CD4-positive, alpha-beta T cell treated with Interleukin-4 for 4 hours (primary cell): ENCODE results near the gene PELI1.
"Not testable (repeated sequence)": the region's sequence is repeated elsewhere in the genome, so short reads cannot be mapped to it uniquely, and the experiment has no call there.

ENCODE experiments used
- DNase-seq: peaks from one replicate; pipeline ENCODE4 v3.0.0-alpha.2; 2020

The PELI1 gene

GRCh38 chr2:64120008-64120407 lies 24.2 kb downstream of the PELI1 start:
- DNase-seq, result no peak

DNA sequence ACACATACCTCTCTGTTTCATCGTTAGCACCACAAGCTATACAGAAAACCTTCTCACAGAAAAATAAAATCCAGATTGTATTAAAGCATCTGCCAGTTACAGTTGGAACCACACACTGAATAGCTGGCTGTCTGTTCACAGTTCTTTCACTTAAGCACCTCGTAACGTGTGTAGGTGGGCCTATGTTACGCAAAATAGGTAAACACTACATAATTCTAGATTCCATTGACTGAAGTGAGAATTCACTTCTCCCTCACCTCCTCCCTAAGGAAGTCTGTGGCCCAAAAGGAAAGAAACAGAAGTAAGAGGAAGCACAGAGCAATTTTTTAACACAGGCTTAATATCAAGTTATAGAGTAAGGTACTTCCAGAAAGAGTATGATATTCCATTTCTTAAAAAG lies 24.9 kb downstream of the PELI1 start:
- DNase-seq, result no peak

GRCh38 chr2:64115808-64116598 lies 28.2 kb downstream of the PELI1 start:
- DNase-seq, result no peak

GRCh38 chr2:64114912-64115277 lies 29.3 kb downstream of the PELI1 start:
- DNase-seq, result no peak

- peak; percentile 70 for DNase-seq
Measured at GRCh38 chr2:64114063-64114911, 29.9 kb downstream of the PELI1 start.

DNA sequence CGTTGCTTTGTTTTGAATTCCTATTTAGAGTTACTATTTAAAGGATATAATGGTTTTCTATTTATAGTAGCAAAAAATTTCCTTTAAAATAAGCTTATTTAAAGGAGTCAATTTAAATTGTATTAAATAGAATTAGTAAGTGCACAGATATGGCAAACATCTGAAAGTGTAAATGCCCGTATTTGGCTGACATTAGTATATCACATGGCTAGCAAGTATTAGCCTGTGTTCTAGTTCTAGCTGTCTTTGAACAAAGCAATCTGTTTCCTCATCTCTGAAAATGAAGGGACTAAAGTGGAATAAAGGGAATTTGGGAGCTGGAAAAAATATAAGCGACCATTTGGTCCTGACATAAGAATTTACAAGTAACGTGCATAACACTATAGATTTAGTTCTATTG lies 32.2 kb downstream of the PELI1 start:
- no peak for DNase-seq

GRCh38 chr2:64111426-64111825 lies 32.8 kb downstream of the PELI1 start:
- DNase-seq, result no peak

DNA sequence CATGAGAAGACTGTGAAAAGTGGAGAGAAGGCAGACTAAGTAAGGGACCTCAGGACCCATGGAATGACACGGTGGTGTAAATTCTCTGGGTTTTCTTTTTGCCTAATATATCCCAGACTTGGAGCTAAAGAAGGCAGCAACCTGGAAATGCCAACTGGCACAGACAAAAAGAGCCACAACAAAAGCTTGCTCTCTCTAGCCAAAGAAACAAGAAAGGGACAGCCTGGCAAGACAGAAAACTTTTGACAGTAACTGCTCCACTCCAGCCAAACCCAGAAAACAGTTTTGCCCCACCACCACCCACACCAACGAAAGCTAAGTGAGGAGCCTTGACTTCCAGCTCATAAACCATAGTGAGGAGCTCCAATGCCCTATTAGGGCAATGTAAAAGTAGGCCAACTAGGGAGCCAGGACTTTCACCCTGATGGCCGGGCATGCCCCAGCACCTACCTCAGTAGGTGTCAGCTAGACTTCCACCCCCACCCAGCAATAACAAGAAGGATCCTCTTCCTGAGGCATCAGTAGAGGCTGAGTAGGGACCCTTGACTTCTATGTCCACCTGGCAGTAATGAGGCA lies 35.5 kb downstream of the PELI1 start:
- DNase-seq, result no peak

- no peak for DNase-seq
Measured at GRCh38 chr2:64106481-64106880, 37.7 kb downstream of the PELI1 start.

DNA sequence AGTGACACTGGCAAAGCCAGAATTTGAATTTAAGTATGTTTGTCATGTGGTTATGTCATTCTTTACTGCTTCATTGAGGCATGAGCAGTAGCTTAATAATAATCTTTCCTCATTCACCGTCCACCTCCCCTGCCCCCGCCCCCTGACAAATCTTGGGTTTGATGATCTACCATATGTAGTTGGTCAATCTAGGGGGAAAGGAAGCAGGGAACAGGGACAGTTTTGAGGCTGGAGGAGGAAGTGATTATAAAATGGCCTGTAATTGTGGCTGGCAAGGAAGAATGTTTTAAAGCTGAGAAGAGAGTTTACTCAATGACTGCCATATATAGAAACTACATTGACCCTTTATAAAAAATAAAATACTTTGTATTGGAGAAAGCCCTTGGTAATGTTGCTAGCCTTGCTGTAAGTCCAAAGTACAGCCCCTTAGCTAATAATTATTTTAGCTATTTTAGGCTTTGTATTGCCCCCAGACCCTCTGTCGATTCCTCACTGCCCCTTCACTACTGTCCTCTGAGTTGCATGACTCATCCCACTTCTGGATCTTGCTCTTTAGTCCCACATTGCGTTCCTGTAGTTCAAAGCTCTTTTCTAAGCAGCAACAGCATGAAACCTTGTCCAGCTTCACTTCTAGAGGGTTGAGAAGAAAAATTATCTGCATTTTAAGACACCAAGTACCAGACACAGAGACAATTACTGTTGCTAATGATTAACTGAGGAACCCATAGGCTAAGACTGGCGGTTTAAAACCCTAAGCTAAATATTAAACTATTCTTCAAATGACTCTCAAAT lies 38.4 kb downstream of the PELI1 start:
- DNase-seq, result no peak

GRCh38 chr2:64104933-64105332 lies 39.3 kb downstream of the PELI1 start:
- DNase-seq, result no peak

- not testable (repeated sequence) for DNase-seq
Measured at GRCh38 chr2:64102736-64103135, 41.5 kb downstream of the PELI1 start.

GRCh38 chr2:64101141-64101591 lies 43.1 kb downstream of the PELI1 start:
- peak; percentile 55 for DNase-seq

DNA sequence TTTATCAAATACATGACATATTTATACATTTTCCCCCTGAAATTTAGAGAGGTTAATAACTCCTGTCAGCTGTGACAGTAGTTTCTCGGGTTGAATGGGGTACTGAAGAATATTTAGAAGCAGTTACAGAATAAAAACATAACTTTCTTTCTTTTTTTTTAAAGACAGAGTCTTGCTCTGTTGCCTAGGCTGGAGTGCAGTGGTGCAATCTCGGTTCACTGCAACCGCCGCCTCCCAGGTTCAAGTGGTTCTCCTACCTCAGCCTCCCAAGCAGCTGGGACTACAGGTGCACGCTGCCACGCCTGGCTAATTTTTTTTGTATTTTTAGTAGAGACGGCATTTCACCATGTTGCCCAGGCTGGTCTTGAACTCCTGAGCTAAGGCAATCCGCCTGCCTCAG lies 43.6 kb downstream of the PELI1 start:
- not testable (repeated sequence) for DNase-seq

DNA sequence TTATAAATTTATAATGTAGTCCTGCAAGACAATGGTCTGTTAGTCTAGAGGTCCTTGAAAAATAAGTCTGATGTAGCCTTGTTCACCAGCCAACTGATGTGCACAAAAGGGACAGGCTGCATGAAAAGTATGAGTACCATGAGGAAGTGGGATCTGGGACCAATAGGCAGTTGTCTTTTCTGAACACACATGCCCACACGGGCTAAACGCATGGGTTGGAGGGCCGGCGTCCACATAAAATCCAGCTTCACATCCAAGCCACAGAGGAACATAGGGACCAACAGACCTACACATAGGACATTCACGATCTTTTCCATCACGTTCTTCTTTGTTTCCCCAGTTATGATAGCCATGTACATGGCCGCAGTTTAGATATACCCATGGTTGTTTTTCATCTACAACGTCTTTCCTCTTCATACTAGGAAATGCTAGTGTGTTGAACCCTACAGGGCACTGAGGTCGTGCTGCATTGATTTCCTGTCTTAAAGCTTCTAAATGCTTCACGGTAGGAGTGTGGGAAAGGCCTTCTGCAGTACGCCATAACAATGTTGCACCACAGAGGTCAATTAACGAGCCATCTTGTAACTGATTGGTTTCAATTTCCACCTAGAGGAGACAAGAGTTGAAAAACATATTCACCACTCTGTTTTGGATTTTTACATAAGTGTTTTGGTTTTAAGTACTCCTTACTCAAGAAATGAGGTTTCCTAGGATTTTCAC lies 49.4 kb downstream of the PELI1 start:
- no peak for DNase-seq

- no peak for DNase-seq
Measured at GRCh38 chr2:64093341-64093740, 50.9 kb downstream of the PELI1 start.

DNA sequence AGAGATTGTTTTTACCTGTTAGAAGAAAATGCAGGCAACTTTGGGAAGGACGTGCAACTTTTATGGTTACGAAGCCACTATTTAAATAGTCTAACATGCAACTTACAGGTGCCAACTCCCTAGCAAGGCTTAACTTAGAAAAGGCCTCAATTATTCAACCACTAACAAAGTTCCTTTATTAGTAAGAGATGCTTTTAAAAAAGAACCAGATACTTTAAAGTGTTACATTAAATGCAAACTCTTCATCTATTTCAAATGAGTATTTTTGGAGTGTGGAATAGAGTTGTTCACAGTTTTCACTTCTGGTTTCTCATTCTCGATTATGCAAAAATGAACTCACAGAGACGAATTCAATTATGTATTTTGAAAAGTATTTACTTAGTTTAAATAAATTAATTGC lies 51.7 kb downstream of the PELI1 start:
- no peak for DNase-seq

DNA sequence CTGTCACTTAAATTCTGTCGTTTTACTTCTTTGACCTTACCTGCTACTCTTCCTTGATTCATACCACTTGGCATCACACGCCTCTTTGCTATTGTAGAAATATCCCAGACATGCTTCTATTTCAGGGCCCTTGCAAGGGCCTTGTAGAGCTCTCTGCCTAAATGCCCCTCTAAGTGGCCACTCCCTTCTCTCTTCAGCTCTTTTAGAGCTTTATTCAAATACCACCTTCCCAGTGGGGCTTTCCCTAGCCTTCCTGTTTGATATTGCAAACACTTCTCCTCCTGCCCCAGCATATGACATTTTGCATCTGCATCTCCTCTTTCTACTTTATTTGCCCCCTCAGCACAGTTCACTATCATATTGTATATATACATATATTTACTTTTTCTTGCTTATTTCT lies 54.0 kb downstream of the PELI1 start:
- DNase-seq, result no peak

GRCh38 chr2:64086347-64087082 lies 57.7 kb downstream of the PELI1 start:
- no peak for DNase-seq

GRCh38 chr2:64085936-64086335 lies 58.3 kb downstream of the PELI1 start:
- no peak for DNase-seq

- DNase-seq, result no peak
Measured at GRCh38 chr2:64081046-64081445, 63.2 kb downstream of the PELI1 start.

GRCh38 chr2:64080179-64080578 lies 64.0 kb downstream of the PELI1 start:
- DNase-seq, result no peak
